ENCODE data around the gene XPR1.
"Not testable (repeated sequence)": the region's sequence is repeated elsewhere in the genome, so short reads cannot be mapped to it uniquely, and the experiment has no call there.

XPR1 gene

GRCh38 chr1:180769889-180770288 lies 138.1 kb downstream of the XPR1 start:
- H3K4me3 ChIP-seq = no peak overlapping the region
- no peak overlapping the region for H3K27ac ChIP-seq

GRCh38 chr1:180773210-180773865 lies 141.5 kb downstream of the XPR1 start:
- Histone ChIP-seq H3K4me3 (no peak overlapping the region), H3K27ac (no peak overlapping the region)

DNA sequence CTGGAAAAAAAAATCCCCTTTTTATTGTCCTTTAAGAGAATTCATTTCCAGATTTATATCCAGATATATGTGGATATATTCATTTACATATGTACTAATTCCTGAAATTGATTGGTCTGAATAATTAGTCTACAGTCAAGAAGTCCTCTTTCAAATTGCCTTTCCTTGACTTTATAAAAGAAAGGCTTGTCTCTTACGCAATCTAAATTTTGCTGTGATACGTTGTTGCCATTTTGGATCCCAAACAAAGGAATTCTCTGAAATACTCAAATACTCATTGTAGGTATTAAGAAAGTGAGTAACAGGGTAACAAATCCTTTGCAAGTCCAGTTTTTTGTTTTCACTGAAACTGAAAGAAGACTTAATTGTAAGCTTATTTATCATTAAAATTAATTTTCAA lies 144.0 kb downstream of the XPR1 start:
- no peak overlapping the region for H3K27ac ChIP-seq
- H3K4me3 ChIP-seq = no peak overlapping the region

GRCh38 chr1:180777072-180777689 lies 145.4 kb downstream of the XPR1 start:
- Histone ChIP-seq H3K4me3 (no peak overlapping the region), H3K27ac (no peak overlapping the region)

GRCh38 chr1:180778782-180779398 lies 147.1 kb downstream of the XPR1 start:
- H3K27ac ChIP-seq = no peak overlapping the region
- no peak overlapping the region for H3K4me3 ChIP-seq

DNA sequence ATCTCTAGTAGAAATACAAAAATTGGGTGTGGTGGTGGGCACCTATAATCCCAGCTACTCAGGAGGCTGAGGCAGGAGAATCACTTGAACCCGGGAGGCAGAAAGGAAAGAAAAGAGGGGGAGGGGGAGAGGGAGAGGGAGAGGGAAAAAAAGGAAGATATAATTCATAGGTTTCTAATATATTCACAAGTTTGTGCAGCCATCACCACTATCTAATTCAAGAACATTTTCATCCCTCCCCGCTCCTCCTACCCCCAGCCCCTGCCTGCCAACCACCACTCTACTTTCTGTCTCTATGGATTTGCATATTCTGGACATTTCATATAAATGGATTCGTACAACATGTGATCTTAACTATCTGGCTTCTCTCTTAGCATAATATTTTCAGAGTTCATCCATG lies 147.8 kb downstream of the XPR1 start:
- Histone ChIP-seq H3K27ac (no peak overlapping the region), H3K4me3 (no peak overlapping the region)

DNA sequence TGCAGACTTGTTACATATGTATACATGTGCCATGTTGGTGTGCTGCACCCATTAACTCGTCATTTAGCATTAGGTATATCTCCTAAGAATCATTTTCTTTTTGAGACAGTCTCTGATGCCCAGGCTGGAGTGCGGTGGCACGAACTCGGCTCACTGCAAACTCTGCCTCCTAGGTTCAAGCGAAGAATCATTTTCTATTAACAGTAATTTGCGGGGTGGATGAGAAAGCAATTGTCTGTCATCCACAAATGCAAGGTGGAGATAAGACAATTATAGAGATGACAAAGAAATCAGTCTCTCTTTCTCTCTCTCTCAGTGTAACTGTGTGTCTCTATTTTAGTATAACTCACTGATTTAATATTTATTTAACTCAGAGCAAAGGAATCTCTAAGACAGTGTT lies 149.9 kb downstream of the XPR1 start:
- no peak overlapping the region for H3K27ac ChIP-seq
- H3K4me3 ChIP-seq = no peak overlapping the region

DNA sequence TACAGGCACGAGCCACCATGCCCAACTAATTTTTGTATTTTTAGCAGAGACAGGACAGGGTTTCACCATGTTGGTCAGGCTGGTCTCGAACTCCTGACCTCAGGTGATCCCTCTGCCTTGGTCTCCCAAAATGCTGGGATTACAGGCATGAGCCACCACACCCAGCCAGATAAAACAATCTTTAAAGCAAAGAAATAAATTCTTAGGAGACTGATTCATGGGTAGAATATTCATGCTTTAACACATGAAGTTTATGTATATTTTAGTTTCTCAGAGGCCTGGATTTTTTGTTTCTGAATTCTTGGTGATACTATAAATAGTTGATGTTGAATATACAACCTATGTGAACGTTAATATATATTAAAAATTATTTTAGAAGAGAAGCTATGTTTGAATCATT lies 153.5 kb downstream of the XPR1 start:
- no peak overlapping the region for H3K27ac ChIP-seq

GRCh38 chr1:180785887-180786286 lies 154.1 kb downstream of the XPR1 start:
- H3K27ac ChIP-seq = no peak overlapping the region

More for the DNA sequence above, 153.5 kb downstream of the XPR1 start:
- no peak overlapping the region for H3K4me3 ChIP-seq

DNA sequence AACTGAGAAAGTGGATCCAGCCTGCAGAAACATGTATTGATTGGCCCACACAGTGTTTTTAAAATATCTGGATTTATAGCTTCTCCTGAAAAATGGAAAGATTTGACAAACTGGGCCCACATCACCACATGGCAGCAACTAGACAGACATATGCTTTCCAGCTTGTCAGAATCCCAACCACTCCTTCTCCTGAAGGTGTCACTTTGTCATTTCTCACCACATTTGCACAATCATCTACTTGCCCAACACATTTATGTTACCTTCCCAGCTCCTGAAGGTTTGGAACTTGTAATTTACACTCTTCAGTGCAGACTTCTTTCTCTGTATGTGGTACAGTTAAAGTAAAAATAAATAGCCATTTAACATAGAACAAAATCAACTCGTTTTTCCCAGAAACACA lies 154.8 kb downstream of the XPR1 start:
- H3K4me3 ChIP-seq = no peak overlapping the region
- no peak overlapping the region for H3K27ac ChIP-seq

More at GRCh38 chr1:180785887-180786286, 154.1 kb downstream of the XPR1 start:
- no peak overlapping the region for H3K4me3 ChIP-seq

GRCh38 chr1:180787628-180788307 lies 155.9 kb downstream of the XPR1 start:
- no peak overlapping the region for H3K27ac ChIP-seq

GRCh38 chr1:180789460-180789859 lies 157.6 kb downstream of the XPR1 start:
- Histone ChIP-seq H3K4me3 (no peak overlapping the region), H3K27ac (no peak overlapping the region)

More at GRCh38 chr1:180787628-180788307, 155.9 kb downstream of the XPR1 start:
- no peak overlapping the region for H3K4me3 ChIP-seq

DNA sequence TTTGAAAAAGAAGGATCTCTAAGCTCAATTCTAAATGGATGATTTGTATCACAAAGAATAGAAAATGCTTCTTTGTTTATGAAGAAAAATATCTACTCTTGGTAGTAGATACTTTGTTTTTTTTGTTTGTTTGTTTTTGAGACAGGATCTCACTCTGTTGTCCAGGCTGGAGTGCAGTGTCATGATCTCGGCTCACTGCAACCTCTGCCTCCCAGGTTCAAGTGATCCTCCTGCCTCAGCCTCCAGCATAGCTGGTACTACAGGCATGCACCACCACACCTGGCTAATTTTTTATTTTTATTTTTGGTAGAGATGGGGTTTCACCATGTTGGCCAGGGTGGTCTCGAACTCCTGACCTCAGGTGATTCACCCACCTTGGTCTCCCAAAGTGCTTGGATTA lies 159.3 kb downstream of the XPR1 start:
- H3K27ac ChIP-seq, H3K4me3 ChIP-seq: not testable (repeated sequence)

GRCh38 chr1:180791806-180792205 lies 160.0 kb downstream of the XPR1 start:
- no peak overlapping the region for H3K27ac ChIP-seq
- H3K4me3 ChIP-seq = no peak overlapping the region

GRCh38 chr1:180793451-180793850 lies 161.6 kb downstream of the XPR1 start:
- no peak overlapping the region for H3K4me3 ChIP-seq
- H3K27ac ChIP-seq = no peak overlapping the region

GRCh38 chr1:180796897-180797640 lies 165.2 kb downstream of the XPR1 start:
- Histone ChIP-seq H3K27ac (no peak overlapping the region), H3K4me3 (no peak overlapping the region)

DNA sequence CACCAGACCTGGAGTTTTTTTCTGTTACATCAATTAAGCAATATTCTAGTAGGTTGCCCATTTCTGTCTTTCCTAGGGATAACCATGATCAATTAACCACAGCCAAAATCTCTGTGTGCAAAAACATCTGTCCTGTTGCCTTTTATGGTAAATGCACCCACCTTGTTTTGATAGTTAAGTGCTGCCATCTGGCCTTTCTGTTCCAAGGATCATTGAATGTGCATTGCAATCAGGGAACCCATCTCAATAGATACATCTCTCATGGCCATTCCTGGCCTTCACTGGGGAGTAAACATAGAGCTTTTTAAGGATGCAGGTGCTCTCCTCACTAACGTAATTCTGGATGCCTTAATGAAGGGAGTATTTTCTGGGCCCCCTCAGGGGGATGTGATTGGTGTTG lies 169.1 kb downstream of the XPR1 start:
- H3K4me3 ChIP-seq = no peak overlapping the region
- H3K27ac ChIP-seq = no peak overlapping the region

DNA sequence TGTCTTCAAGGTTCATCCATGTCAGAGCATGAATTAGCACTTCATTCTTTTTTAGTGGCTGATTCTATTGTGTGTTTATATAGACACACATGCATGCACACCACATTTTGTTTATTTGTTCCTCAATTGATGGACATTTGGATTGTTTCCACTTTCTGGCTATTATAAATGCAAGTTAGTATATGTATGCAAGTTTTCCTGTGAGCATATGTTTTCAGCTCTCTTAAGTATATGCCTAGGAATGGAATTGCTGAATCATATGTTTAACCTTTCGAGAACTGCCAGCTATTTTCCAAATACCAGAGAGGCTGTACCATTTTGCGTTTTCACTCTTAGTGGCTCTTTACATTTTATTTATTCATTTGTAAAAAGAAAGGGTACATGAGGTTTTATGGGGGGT lies 171.0 kb downstream of the XPR1 start:
- no peak overlapping the region for H3K27ac ChIP-seq
- no peak overlapping the region for H3K4me3 ChIP-seq

- no peak overlapping the region for H3K4me3 ChIP-seq
- no peak overlapping the region for H3K27ac ChIP-seq
These were observed 173.5 kb downstream of the XPR1 start for GRCh38 chr1:180805316-180805715.

DNA sequence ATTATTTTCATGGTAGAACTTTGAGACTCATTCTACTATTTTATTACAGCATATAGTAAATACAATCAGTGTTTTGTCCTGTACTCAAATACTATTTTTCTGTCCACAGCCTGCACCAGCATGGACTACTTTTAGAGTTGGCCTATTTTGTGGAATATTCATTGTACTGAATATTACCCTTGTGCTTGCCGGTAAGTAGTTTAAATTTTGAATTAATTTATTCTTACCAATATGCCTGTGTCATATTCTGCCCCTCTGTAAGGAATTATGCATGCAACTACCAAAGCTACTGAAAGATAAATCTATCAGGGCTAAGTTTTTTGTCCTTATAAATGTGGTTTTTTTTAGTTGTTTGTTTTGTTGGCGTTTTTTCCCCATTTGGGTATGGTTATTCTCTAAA lies 179.5 kb downstream of the XPR1 start:
- Histone ChIP-seq H3K27ac (no peak overlapping the region), H3K4me3 (no peak overlapping the region)

Data from skin epidermis (tissue), 12 donors.